GM18873 (cell line): ENCODE data around the gene ZNF688.
A peak's percentile ranks its signal among the peaks of the same experiment; 100 is the strongest.
"Not testable (repeated sequence)": the region's sequence is repeated elsewhere in the genome, so short reads cannot be mapped to it uniquely, and the experiment has no call there.

ENCODE experiments used
- ATAC-seq: cut with Tn5 transposase; IDR thresholded peaks from one replicate; pipeline ENCODE4 v1.9.1; 2021; ENCODE audit warnings: mild to moderate bottlenecking, moderate library complexity, moderate number of reproducible peaks; ENCODE audit not compliant: unreplicated experiment, low FRiP score

Gene ZNF688

DNA sequence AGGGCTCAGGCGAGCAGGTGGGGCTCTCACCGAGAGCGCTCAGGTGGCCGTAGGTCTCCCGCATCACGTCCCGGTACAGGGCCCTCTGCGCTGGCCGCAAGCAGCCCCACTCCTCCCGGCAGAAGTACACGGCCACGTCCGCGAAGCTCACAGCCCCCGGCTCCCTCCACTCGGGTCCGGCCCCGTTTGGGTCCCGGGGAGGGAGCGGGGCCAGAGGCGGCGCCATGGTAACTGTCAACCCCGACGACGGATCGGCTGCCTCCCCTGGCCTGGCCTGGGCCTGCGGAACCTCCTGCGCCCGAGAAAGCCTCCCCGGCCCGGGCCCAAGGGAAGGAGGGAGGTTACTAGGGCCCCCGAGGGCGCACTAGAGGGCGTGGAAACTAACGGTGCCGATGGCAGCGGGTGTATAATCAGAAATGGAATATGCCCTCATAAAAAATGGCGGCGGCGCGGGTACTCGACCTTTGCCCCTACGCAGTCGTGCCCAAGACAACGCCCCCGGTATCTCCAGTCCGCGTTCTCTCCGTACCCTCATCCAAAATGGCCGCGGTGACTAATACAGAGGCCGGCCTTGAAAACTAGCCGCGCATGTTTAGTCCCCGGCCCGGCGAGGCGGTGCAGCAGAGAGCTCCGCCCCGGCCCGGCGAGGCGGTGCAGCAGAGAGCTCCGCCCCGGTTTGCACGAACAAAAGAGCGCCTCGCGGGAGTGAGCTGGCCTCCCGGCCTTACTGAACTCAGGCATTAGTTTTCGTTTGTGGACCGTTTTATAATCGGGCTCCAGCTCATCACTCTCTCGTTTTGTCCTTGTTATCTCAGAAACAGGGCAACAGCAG is 13.3 kb downstream of the ZNF688 start, which contains the start of gene ZNF764:
Gene ZNF764, minus strand, starts transcription at position 418 of the 832 bp plus-strand sequence. Its CDS starts 192 bp downstream, at position 226.
- ATAC-seq = peak; percentile 70

DNA sequence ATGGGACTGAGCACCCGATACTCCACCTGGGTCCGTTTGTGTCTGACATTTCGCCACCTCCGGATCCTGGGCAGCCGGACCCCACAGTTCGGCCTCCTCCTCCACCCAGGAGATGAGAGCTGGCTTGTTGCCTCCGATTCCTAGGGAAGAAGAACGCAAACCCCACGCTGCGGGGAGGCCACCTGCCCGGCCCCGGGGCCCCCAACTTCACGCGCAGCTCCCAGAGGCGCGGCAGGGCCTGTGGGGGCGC is 13.9 kb downstream of the ZNF688 start:
- ATAC-seq = peak; percentile 12

DNA sequence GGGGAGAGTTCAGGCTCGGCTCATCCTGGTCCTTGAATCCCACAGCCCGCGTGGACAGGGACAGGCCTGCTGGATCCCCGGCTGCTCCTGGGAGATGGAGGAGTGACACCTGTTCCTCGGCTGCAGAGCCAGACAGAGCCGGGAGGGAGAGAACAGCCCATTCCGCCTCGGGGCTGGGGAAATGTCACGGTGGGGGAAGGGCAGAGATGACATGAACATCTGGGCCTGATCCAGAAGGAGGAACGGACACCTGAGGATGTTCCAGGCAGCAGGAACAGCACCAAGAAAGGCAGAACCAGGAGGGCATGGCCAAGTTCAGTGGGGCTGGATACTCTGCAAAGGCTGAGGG is 15.4 kb downstream of the ZNF688 start:
- ATAC-seq = no peak

DNA sequence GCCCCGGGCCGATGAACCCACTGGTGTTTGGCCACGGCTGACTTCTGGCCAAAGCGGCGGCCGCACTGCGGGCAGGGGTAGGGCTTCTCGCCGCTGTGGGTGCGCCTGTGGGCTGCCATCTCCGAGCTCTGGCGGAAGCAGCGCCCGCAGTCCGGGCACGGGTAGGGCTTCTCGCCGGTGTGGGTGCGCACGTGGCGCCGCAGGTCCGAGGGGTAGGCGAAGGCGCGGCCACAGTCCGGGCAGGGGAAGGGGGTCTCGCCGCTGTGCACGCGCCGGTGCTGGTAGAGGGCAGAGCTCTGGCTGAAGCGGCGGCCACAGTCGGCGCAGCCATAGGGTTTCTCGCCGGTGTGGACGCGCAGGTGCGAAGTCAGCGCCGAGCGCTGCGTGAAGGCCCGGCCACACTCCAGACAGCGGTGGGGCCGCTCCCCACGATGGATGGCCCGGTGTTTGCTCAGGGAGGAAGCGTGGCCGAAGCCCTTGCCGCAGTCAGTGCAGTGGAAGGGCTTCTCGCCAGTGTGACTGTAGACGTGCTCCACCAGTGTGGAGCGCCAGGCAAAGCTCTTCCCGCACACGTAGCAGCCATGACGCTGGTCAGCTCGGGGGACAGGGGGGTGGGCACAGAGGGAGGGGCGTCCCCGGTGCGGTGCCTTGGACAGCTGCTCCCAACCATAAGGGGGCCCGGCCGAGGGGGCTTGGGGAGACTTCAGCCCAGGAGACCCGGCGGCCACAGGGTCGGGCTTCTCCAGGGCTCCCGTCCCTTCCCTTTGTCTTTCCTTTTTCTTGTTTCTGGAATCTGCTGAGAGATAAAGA is 16.0 kb downstream of the ZNF688 start:
- ATAC-seq = no peak

DNA sequence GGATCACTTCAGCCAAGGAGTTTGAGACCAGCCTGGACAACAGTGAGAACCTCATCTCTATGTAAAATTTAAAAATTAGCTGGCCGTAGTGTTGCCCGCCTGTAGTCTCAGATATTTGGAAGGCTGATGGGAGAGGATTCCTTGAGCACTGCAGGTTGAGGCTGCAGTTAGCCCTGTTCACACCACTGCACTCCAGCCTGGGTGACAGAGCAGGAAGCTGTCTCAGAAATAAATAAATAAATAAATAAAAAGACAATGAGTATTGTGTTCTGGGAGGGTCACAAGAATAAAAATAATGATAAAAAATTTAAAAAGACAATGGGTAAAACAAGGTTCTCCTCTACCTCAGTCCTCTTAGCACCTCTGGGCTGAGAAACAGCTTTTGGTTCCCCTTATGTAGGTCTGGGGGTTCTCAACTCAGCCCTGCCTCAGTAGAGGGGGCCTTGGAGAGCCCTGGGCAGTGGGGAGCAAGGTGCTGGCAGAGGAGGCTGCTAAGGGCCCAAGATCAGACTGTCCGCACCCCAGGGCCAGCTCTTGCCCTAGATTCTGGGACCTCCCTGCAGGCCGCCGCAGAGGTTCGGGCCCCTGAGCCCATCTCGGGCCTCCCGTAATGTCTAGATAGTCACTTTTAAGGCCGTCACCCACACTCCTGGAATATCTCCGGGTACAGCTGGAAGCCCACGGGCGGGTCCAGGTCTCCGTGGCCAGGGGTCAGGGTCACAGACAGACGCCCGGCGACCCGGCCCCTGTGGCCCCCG is 16.8 kb downstream of the ZNF688 start:
- ATAC-seq = no peak

DNA sequence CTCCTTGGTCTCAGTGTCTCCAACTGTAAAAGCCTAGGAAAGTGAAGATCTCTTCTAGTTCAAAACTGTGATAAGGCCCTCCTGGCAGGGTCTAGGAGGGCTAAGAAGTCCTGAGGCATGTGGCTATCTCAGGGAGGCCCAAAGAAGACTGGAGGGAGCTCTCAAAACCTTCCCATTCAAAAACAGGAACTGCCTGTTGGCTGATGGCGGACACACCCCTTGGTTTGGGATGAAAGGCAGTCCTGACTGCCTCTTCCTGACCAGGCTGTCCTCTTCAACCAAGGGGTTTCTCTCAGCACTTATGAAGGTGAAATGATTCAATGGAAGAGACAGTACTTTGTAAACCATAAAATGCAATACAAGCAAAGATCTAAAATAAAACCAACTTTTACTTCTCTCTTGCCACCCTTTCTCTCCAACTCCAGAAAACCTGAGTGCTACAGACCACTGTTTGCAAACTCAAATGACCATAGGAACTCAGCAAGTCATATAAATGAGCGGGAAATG is 18.1 kb downstream of the ZNF688 start:
- ATAC-seq = no peak

DNA sequence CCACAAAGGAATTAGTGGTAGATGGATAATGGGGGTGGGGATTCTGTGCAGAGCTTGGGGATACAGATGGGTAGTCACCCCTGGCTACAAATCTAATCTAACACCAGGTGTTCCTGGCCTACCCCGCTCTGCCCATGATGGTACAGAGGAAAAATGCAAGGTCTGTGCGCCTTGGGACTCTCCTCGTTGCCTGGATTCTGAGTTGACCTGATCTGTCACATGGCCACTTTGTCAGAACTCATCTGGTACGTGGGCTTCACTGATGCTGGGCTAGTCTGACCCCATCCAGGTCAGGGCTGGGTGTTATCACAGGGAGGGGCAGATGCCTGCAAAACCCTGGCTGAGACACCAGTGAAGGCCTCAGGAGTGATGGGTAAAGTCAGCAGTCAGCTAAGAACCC is 18.6 kb downstream of the ZNF688 start:
- ATAC-seq = no peak

DNA sequence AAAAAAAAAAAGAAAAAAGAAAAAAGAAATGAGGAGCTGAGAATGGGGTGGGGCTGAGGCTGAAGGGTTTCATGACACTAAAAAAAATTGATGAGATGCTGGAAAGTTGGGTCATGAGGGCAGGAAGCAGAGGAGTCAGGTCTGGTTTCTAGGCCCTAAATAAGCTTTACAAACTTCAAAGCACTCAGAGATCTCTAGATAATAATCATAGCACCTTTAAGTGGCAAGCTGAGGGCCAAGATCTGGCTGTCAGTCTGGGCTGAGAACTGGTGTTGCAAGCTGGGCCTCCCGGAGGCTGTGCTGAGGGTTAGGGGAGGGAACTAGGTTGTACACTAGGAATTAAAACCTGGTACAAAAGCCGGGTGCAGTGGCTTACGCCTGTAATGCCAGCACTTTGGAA is 19.7 kb downstream of the ZNF688 start:
- ATAC-seq = no peak

DNA sequence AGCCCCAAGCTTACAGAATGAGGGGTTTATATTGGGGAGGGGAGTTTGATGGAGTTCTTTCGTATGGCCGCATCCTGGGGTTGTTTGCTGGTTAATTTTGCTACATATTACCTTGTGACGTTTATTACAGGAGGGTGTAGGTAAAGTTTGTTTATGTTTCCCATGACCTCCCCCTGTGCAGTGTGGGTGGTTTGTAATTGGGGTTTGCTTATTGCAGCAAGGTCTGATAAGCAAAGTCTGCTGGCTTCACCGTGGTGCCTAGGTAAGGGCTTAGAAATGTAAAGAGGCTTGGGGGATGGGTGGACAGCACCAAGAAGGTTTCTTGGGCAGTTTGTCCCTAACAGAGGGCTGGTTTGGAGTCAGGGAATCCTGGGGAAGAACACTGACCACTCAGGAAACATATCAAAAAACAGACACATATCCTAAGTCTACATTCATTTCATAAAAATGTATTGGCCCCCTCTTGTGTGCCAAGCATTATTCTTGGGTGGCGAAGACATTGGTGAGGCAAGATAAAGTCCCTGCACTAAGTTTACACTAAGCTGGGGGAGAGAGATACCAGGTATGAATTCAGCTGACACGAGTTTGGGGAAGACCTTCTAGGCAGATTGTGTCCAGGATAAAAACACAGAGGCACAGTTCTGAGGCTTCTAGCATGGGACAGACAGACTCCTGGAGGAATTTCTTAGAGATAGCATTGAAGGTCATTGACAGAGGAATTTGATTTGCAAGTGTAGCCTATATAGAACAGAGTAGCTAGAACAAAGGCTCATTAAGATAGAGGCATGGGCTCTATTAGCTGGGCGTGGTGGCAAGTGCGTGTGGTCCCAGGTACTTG is 22.9 kb downstream of the ZNF688 start:
- ATAC-seq = no peak

DNA sequence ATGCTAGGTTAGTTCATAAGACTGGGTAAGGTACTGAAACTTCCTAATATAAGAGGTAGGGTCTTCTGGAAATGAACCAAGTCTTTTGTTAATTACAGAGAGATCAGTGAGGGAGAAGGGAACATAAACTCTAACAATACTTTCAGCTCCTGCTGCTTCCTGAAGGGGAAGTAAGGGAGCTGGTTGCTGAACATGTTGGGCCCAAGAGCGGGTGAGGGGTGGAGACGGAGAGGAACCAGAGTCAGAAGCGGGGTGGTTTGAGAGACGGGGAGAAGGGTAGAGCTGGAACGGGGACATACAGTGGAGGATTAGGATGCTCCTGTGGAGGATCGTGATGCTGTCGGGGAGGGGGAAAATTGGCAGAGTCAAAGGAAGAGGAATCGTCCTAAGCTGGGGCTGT is 25.4 kb downstream of the ZNF688 start:
- ATAC-seq = no peak

DNA sequence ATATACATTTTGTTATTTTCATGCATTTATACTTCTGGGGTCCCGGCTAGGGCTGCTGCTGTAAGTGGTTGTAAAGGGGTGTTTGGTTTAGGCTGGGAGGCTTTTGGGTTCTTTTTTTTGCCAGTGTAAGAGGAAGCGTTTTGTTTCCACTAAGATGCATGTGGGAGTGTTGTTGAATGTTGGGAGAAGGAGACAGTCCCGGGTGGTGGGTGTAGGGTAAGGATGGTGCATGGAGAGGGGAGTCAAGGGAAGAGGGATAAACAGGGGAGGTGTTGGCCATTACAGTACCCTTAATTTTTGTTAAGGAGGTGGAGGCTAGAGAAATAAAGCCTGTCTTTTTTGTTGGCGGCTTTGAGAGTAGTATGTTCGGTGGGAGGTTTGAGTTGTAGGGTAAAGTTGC is 28.4 kb downstream of the ZNF688 start:
- ATAC-seq = no peak

DNA sequence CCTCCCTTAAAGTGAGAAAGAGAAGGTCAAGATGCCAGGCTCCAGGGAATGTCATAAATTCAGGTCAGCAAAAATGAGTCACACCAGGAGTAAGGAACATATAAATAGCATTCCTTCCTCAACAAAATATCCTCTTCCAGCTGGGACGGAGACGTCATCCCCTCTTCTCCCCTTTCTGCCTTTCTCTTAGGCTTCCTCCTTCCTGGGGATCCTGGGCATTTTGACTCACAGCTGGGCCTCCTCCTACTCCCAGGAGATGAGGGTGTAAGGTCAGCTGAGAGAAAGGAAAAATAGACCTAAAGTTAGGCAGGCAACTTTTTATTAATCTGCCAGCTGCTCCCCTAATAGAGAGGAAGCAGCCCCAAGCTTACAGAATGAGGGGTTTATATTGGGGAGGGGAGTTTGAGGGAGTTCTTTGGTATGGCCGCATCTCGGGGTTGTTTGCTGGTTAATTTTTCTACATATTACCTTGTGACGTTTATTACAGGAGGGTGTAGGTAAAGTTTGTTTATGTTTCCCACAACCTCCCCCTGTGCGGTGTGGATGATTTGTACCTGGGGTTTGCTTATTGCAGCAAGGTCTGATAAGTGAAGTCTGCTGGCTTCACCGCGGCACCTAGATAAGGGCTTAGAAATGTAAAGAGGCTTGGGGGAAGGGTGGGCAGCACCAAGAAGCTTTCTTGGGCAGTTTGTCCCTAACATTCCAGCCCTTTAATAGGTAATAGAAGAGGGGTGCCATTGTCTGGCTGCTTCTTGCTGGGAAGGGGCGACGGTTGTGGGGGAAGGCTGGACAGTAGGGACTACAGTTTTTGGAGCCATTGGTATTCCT is 29.8 kb downstream of the ZNF688 start:
- no peak for ATAC-seq

DNA sequence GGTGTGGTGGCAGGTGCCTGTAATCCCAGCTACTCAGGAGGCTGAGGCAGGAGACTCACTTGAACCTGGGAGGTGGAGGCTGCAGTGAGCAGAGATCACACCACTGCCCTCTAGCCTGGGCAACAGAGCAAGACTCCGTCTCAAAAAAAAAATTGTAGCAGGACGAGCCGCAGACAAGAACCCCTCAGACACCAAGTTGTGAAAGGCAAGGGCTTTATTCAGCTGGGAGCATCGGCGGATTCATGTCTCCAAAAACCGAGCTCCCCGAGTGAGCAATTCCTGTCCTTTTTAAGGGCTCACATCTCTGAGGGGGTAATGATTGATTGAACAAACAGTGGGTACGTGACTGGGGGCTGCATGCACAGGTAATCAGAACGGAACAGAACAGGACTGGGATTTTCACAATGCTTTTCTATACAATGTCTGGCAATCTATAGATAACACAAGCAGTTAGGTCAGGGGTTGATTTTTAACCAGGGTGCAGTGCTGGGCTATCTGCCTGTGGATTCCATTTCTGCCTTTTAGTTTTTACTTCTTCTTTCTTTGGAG is 30.5 kb downstream of the ZNF688 start:
- not testable (repeated sequence) for ATAC-seq

DNA sequence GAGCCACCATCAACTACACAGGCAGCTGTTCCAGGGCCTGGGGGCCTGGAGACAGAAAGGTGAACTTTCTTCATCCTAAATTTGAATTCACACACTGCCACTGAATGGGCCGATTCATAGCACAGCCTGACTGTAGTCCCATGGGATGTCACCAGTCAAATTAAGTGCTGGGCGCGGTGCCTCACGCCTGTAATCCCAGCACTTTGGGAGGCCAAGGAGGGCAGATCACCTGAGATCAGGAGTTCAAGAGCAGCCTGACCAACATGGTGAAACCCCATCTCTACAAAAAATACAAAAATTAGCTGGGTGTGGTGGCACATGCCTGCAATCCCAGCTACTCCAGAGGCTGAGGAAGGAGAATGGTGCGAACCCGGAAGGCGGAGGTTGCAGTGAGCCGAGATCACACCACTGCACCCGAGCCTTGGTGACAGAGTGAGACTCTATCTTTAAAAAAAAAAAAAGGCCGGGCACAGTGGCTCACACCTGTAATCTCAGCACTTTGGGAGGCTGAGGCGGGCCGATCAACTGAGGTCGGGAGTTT is 31.5 kb downstream of the ZNF688 start:
- ATAC-seq = not testable (repeated sequence)

DNA sequence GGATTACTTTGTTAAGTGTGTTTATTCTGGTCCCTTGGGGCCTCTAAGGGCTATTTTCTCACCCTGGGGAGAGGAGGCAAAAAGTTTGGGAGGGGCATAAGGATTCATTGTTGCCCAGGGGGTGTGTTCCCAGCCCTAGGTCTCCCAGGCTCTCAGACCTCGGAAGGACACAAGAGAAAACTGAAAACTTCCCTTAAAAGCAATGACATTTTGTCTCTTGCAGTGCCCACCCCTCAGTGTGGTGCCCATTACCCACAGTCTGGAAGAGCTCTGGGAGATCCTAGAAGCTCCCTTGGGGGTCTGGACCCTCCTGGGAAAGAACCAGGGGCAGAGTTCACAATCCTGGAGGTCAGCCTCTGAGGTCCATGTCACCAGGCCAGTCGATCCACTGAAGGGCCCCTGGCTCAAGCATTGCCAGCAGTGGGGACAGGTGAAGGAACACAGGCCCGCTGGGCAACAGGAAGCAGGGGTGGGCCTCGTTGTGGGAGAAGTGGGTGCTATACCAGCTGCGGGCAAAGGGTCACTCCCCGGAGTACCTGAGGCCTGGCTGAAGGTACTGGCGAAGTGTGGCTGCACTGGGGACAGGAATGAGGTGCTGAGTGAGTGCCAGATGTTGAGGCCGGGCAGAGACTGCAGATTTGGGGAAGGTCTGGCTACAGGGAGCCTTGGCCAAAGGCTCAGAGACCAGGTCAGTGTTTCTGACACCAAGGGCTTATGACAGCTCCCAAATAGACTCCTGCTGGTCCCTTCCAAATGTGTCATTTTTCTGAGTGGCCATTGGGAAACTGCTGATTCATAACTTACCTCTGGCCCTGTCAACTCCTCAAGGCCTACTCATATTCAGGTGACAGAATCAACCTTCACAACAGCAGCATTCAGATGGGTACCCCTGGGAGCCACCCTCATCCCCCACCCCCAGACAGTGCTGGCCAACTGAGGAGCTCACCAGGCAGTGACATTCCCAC is 32.2 kb downstream of the ZNF688 start:
- no peak for ATAC-seq

DNA sequence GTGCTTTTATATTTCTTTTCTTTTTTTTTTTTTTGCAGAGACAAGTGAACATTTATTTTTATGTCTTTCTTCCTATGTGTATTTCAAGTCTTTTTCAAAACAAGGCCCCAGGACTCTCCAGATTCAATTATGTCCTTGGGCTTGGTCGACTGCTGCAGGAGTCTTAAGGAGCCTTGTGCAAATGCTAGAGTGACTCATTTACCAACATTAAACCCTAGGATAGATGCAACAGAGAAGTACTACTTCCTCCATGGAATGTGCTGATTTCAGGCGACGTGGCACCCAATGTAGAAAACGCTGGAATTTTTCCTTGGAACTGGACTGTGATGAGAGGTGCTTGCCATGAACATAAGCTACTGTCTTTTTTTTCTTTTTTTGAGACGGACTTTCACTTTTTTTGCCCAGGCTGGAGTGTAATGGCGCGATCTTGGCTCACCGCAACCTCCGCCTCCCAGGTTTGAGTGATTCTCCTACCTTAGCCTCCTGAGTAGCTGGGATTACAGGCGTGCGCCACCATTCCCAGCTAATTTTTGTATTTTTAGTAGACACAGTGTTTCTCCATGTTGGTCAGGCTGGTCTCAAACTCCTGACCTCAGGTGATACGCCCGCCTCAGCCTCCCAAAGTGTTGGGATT is 35.0 kb downstream of the ZNF688 start:
- ATAC-seq = not testable (repeated sequence)

DNA sequence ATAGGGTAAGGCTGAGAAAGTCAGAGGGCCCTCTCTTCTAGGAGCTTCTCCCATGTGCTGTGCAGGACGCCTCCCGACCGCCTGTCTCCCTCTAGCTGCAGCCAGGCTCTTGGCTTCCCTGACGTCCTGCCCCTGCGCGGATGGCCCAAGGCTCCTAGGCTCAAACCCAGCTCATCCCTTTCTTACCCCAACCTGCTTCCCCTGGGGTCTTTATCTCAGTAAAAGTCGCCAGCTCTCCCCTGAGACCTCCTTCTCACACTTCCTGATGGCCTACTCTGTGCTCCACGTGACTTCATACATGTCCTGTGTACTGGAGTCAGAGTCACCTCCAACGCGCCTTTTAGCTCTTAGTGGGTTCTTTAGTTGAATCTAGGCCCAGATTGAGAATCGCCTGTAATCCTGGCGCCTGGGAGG is 35.7 kb downstream of the ZNF688 start:
- no peak for ATAC-seq
